Measurements from ENCODE around the gene FLII.
"Not testable (repeated sequence)": the region's sequence is repeated elsewhere in the genome, so short reads cannot be mapped to it uniquely, and the experiment has no call there.

DNA sequence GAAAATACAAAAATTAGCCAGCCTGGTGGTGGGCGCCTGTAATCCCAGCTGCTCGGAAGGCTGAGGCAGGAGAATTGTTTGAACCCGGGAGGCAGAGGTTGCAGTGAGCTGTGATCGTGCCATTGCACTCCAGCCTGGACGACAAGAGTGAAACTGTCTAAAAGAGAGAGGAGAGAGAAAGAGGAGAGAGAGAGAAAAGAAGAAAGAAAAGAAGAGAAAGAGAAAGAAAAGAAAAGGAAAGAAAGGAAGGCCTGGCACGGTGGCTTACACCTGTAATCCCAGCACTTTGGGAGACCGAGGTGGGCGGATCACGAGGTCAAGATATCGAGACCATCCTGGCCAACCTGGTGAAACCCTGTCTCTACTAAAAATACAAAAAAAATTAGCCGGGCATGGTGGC, 41.6 kb downstream of the FLII start:
- TF ChIP-seq, protein P1, sequence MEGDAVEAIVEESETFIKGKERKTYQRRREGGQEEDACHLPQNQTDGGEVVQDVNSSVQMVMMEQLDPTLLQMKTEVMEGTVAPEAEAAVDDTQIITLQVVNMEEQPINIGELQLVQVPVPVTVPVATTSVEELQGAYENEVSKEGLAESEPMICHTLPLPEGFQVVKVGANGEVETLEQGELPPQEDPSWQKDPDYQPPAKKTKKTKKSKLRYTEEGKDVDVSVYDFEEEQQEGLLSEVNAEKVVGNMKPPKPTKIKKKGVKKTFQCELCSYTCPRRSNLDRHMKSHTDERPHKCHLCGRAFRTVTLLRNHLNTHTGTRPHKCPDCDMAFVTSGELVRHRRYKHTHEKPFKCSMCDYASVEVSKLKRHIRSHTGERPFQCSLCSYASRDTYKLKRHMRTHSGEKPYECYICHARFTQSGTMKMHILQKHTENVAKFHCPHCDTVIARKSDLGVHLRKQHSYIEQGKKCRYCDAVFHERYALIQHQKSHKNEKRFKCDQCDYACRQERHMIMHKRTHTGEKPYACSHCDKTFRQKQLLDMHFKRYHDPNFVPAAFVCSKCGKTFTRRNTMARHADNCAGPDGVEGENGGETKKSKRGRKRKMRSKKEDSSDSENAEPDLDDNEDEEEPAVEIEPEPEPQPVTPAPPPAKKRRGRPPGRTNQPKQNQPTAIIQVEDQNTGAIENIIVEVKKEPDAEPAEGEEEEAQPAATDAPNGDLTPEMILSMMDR (IDR thresholded peaks at IDR 0.05 in 2 of 3, conservative IDR thresholded peaks at IDR 0.05 in 1 of 3; ENCODE audit: borderline replicate concordance in 1 of 3, insufficient read depth in 1 of 3, low read depth in 2 of 3, low read length in 2 of 3), result not testable (repeated sequence)
- TF ChIP-seq POLR2AphosphoS5 (IDR thresholded peaks at IDR 0.05; ENCODE audit: low read depth, low read length); EZH2 (IDR thresholded peaks at IDR 0.05): not testable (repeated sequence)

Data from HCT116 (cell line).